ENCODE measurements around the gene ZCCHC18.
A peak's percentile ranks its signal among the peaks of the same experiment; 100 is the strongest.

Gene ZCCHC18

DNA sequence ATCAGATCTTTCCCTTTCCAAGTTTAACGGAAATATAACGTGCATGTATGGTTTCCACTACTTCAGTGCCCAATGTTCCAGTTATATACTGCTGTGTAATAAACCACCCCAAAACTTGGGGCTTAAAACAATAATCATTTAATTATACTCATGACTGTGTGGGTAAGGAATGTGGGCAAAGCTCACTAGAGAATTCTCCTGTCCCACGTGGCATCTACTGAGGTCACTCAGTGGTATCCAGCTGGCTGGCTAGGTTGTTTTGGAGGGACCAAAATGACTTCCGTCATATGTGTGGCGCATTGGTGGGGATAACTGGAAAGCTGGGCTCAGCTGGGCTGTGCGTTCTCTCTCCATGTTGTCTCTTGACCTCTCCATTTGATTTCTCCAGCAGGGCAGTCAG, 18.5 kb downstream of the ZCCHC18 start:
- no peak for DNase-seq

DNA sequence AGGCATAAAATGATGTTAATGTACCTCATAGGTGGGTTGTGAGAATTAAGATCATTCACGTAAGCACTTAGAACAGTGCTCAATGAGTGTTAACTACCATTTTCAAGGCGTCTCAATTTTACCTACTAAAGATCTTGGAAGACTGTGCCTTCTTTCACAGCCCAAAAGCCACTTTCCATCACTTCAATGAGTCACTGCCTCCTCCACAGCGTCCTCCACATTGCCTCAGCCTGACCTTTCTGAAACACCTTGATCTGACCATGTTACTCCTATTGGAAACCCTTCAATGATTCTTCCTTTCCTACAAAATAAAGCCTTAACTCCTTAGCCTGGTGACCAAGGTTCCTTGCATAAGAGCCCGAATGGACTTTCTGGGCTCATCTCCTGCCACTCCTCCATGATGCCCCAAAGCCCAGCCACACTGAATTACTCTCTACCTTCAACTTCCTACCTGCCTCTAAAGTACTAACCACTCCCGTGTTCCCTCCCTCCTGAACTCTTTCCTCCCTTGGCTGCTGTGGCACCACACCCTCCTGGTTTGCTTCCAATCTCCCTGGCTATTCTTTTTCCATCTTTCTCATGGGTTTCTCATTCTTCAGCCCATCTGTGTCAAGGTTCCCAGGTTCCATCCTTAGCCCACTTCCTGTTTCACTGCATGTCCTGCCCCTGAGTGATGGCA, 22.4 kb downstream of the ZCCHC18 start:
- DNase-seq, result no peak

DNA sequence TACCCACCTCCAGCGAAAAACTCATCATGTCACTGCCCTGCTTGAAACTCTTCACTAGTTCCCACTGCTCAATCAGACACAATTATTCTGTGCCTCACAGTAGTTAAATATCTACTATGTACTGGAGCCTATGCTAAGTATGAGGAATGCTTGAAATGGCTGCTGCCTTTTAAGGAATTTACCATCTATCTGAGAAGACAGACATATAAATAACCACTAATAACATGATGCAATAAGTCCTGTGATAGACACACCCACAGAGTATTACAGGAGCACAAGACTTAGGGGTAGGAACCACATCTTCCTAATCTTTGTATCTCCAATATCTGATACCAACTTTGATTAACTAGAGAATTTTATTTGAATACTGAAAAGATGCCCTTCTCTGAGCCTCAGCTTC, 23.4 kb downstream of the ZCCHC18 start:
- DNase-seq, result no peak

DNA sequence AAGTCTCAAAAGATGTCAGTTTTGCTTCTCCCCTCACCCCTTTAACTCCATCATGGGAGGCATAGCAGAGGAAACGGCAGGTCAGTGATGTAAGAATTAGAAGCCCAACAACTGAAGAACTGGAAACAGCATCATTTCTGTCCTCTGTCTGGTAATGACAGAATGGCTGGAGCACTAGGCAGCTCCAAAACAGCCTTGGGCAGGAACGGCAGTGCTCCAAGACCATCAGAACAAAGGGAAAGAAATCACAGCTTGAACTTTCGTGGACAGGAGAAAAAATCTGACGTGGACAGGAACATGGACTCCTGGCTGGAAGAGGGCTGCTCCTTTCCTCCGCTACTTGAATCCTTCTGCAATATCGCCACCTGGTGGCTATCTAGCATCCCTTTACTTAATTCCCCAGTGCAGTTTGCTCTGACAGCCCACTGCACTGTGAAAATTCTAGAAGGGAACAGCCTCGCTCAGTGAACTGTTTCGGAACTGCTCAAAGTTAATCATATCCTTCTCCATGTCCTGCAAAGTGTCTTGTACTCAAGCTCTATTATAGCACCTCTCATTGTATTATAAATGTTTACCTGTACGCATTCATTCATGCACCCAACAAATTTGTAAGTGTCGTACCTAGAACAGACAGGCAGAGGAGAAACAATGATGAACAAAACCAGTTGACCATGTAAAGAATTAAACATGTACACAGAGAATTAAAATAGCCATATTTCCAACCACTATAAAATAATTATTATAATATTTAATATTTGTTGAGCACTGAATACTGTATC, 24.1 kb downstream of the ZCCHC18 start:
- peak in 44 of 51 donors; percentile 1 to 76 (median 33) for DNase-seq

DNA sequence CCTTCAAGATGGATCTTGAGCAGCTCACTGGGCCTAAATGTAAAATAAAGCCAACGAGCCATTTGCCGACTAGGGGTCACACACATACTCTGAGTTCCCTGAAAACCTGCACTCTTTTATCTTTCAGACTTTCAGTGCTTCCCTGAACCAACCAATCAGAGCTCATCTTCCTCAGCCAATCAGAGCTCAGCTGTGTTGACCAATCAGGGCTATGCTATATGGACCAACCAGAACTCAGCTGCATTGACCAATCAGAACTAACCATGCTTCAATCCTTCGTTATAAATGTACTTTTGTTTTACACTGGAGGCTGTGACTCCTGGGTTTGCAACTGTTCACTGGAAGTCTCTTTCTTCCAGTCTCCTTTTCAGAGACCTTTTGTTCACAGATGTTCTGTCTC, 25.2 kb downstream of the ZCCHC18 start:
- DNase-seq, result peak in 1 of 51 donors; percentile 3

DNA sequence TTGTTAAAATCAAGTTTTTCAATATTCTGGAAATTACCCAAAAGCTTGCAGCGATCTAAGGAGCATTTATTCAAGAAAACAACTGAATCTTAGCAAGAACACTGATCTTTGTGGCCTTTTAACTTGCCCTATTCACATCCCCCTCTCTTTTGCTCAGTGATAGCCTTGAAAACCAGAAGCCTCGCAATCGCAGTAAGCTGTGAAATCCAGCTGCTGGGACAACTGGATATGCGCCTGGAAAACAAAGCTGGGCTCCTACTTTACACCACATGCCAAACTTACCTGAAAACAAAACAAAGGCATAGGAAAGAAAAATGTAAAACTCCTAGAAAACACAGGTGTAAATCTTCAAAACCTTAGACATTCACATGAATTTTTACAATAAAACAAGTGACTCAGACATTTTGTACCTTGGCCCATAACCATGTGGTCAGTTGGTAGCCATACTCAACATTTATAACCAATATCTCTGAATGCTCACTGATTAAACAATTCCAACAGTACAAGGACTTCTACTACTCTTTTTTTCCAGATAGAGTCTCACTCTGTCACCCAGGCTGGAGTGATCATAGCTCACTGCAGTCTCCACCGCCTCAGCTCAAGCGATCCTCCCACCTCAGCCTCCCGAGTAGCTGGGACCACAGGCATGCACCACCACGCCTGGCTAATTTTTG, 28.9 kb downstream of the ZCCHC18 start:
- DNase-seq, result no peak

DNA sequence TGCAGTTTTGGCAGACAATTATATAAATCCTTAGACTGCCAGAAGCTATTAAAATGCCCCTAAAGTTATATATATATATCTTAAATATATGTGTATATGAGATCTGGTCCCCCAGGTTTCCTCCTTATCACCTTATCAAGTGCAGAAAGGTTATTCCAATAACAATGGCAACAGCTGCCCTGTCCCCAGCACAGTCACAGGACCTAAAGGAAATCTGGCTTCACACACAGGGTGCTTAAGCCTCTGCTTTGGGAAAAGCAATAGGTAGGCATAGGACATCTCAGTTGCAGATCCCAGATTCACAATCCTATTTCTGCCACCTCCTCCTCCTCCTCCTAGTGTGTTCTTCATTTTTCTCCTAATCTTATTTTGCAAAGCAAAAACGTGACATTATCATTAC, 38.7 kb downstream of the ZCCHC18 start:
- no peak for DNase-seq

DNA sequence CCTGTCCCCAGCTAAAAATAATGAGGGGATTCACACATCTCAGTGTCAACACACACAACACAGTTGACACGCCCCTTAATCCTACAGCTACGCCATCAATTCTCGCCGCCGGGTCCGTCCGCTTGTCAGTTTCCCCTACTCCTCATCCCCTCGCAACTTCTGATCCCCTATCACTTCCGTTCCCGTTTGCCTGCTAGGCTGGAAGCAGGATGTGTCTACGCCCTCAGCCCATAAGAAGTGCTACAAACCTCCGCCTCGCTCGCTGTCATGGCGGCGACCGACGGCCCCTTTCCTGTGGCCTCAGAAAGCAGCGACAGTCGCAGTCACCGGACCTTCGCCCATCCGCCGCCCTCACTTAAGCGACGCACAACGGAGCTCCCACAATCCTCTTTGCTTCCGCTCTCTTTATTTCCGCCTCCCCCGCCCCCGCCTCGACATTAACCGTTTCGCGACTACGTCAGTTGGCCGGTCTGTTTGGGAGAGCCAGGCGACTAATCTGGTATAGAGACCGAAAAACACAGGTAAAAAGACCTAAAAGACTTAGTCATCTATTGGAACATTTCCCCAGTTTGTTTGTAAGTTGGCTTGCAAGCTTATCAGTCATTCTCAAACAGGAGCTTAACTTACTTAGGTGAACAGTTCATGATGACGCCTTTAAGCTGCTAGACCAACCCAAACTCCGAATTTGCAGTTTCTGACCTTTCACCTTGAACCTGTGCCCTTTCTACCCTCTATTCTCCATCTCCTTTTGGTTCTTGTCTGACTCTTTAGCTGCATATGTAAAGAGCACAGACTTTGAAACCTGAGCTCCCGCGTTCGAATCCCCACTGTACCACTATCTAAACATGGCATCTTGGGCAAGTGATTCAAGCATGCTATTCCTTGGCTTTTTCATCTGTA, 44.6 kb downstream of the ZCCHC18 start, which contains the start of gene SLC25A53:
TSS of gene SLC25A53 (minus strand) at position 380 of the 900 bp plus-strand sequence. CDS start 51,752 bp downstream, outside the sequence.
- peak; percentile 19 to 94 (median 66) for DNase-seq

All from hypothalamus (tissue), 51 donors.